Measurements from ENCODE around the gene CCN6. TPM values are rescaled to one million over a fixed set of nuclear protein-coding genes. Genes with fewer than 3 reads are reported as not detected.
A peak's percentile ranks its signal among the peaks of the same experiment; 100 is the strongest.

Gene CCN6
- total and polyA plus RNA-seq, 7 donors: not detected

GRCh38 chr6:112116221-112116620 lies 62.3 kb downstream of the CCN6 start:
- Histone ChIP-seq H3K9me3 (no peaks in the 10 kb centered on the region), H3K27ac (peak overlapping the region in 2 of 4 donors; percentile 18 to 31), H3K36me3 (peaks cover 48 to 100% (median 63%) of the 10 kb centered on the region in 4 donors), H3K4me3 (no peak overlapping the region), H3K27me3 (no peaks in the 10 kb centered on the region), H3K4me1 (peaks cover 0 to 8% (median 6%) of the 10 kb centered on the region in 4 donors)
- TF ChIP-seq EP300 (IDR thresholded peaks at IDR 0.05) (no peak), POLR2AphosphoS5 (IDR thresholded peaks at IDR 0.05) (no peak), POLR2A (IDR thresholded peaks at IDR 0.05) (no peak)
- TF ChIP-seq, protein P1, sequence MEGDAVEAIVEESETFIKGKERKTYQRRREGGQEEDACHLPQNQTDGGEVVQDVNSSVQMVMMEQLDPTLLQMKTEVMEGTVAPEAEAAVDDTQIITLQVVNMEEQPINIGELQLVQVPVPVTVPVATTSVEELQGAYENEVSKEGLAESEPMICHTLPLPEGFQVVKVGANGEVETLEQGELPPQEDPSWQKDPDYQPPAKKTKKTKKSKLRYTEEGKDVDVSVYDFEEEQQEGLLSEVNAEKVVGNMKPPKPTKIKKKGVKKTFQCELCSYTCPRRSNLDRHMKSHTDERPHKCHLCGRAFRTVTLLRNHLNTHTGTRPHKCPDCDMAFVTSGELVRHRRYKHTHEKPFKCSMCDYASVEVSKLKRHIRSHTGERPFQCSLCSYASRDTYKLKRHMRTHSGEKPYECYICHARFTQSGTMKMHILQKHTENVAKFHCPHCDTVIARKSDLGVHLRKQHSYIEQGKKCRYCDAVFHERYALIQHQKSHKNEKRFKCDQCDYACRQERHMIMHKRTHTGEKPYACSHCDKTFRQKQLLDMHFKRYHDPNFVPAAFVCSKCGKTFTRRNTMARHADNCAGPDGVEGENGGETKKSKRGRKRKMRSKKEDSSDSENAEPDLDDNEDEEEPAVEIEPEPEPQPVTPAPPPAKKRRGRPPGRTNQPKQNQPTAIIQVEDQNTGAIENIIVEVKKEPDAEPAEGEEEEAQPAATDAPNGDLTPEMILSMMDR (IDR thresholded peaks at IDR 0.05): no peak
- 82 to 91% methylated on average over 1 of the region's 1 CpG for whole genome bisulfite sequencing, 2 donors
- intact Hi-C loops (cut with DNase I): no loop called here
- no peak for DNase-seq

DNA sequence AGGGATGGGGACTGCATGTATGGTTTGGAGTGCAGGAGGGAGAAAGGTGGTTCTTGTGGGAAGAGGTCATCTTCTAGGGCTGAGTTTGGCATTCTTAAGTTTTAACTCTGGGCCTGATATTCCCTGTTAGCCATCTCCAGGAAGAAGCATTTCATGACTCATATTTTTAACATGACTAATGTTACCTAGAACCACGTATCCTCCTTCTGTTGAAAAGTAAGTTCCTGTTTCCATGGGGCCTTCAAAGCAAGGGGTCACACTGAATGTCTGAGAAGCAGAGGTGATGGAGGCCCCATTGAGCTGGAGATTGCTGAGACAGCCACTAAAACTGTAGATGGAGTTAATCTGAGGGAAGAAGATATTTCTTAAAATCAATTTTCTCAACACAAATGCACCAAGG lies 63.6 kb downstream of the CCN6 start:
- peak overlapping the region in 3 of 4 donors; percentile 17 to 44 (median 23) for H3K27ac ChIP-seq
- no peaks in the 10 kb centered on the region for H3K27me3 ChIP-seq
- 59 to 78% methylated on average over 1 of the region's 1 CpG for WGBS, 2 donors
- peaks cover 46 to 100% (median 64%) of the 10 kb centered on the region in 4 donors for H3K36me3 ChIP-seq
- no peak for DNase-seq
- H3K4me3 ChIP-seq: no peak overlapping the region
- H3K4me1 ChIP-seq: peaks cover 0 to 8% (median 6%) of the 10 kb centered on the region in 4 donors
- H3K9me3 ChIP-seq: no peaks in the 10 kb centered on the region
- intact Hi-C loops (cut with DNase I): no loop called here
- TF ChIP-seq, protein P1 (IDR thresholded peaks at IDR 0.05): no peak
- no peak for TF ChIP-seq EP300 (IDR thresholded peaks at IDR 0.05)

- no peaks in the 10 kb centered on the region for H3K9me3 ChIP-seq
- H3K4me3 ChIP-seq: no peak overlapping the region
- H3K4me1 ChIP-seq: peaks cover 0 to 8% (median 6%) of the 10 kb centered on the region in 4 donors
- no peak for TF ChIP-seq EP300 (IDR thresholded peaks at IDR 0.05)
- peak overlapping the region in 2 of 4 donors; percentile 23 to 44 for H3K27ac ChIP-seq
- intact Hi-C loops (cut with DNase I): no loop called here
- H3K27me3 ChIP-seq: no peaks in the 10 kb centered on the region
- H3K36me3 ChIP-seq: peaks cover 46 to 100% (median 61%) of the 10 kb centered on the region in 4 donors
- DNase-seq: no peak
These were observed 64.1 kb downstream of the CCN6 start for GRCh38 chr6:112118034-112118433.

Other genes with a start within 250 kb of the CCN6 start
- 10 to 100 TPM; 56.9 to 81.4 (median 67.9) TPM for gene FYN, start 180.7 kb upstream of the CCN6 start, total RNA-seq
- 10 to 100 TPM in 2 of 3 donors, 1 to 10 TPM in 1; 2.3 to 43.9 (median 35.4) TPM for gene FYN, start 180.7 kb upstream of the CCN6 start, polyA plus RNA-seq
- 10 to 100 TPM; 32.5 to 65.2 (median 48.6) TPM for gene TUBE1, start 33.4 kb downstream of the CCN6 start, total RNA-seq
- 10 to 100 TPM in 1 of 3 donors, 1 to 10 TPM in 2; 7.6 to 10.2 (median 9.4) TPM for gene TUBE1, start 33.4 kb downstream of the CCN6 start, polyA plus RNA-seq
- gene FAM229B, start 33.5 kb downstream of the CCN6 start, total RNA-seq: 10 to 100 TPM; 11.4 to 22.2 (median 16.6) TPM
- gene FAM229B, start 33.5 kb downstream of the CCN6 start, polyA plus RNA-seq: 1 to 10 TPM in 2 of 3 donors, under 1 TPM in 1; 0.46 to 7.8 (median 3.5) TPM
- gene LAMA4, start 200.5 kb downstream of the CCN6 start, total RNA-seq: 100 to 1,000 TPM in 3 of 4 donors, 10 to 100 TPM in 1; 95.3 to 225 (median 140) TPM
- 10 to 100 TPM in 1 of 3 donors, 1 to 10 TPM in 2; 6.9 to 16.6 (median 9.0) TPM for gene LAMA4, start 200.5 kb downstream of the CCN6 start, polyA plus RNA-seq

Measured in sigmoid colon (tissue), 7 donors.